ENCODE data around the gene C2orf42. TPM values are rescaled to one million over a fixed set of nuclear protein-coding genes. Genes with fewer than 3 reads are reported as not detected.

Gene C2orf42
- total and polyA plus RNA-seq, 10 of the 15 experiments (the other 5 are each of a cell fraction or from before 2014, with no cell fraction given): 5.5 to 19.8 (median 11.5) TPM

GRCh38 chr2:70190418-70191243 is at the start of gene C2orf42 (continued):
- TF ChIP-seq REST (IDR thresholded peaks at IDR 0.05; ENCODE audit: low read depth, low read length) (no peak), CBFB (IDR thresholded peaks at IDR 0.05; ENCODE audit: low read depth) (peak; percentile 92), MYB (IDR thresholded peaks at IDR 0.05; ENCODE audit: borderline replicate concordance, low read depth, low read length) (0 out of 2 replicates have a peak, but pooled peaks have one; percentile 23), SREBF1 (IDR thresholded peaks at IDR 0.05; ENCODE audit: low read length) (peak; percentile 47), ZBTB33 (IDR thresholded peaks at IDR 0.05) (no peak), IKZF1 (conservative IDR thresholded peaks at IDR 0.05) (peak; percentile 98), SRF (IDR thresholded peaks at IDR 0.05; ENCODE audit: low read depth in 2 of 2, low read length in 2 of 2) (0 out of 4 replicates have a peak, but pooled peaks of 1 of the 2 experiments have one; percentile 66), CREB1 (IDR thresholded peaks at IDR 0.05; ENCODE audit: low read depth) (peak; percentile 88), YY1 (IDR thresholded peaks at IDR 0.05; ENCODE audit: low read depth, low read length) (peak; percentile 20; the same call in 1 of the 2 replicates), IKZF2 (IDR thresholded peaks at IDR 0.05) (peak; percentile 72 to 74; a peak in 3 of 4 replicates), ETV6 (conservative IDR thresholded peaks at IDR 0.05 in 1 of 2, IDR thresholded peaks at IDR 0.05 in 1 of 2; ENCODE audit: borderline replicate concordance in 1 of 2, low read depth in 1 of 2) (peak in 1 of 2 experiments; percentile 83; a peak in 2 of 4 replicates), DPF2 (IDR thresholded peaks at IDR 0.05) (peak; percentile 84), ZNF274 (IDR thresholded peaks at IDR 0.05; ENCODE audit: insufficient read depth, insufficient read length) (no peak), ZZZ3 (IDR thresholded peaks at IDR 0.05; ENCODE audit: control insufficient read depth, insufficient read length, low read depth) (no peak), BHLHE40 (IDR thresholded peaks at IDR 0.05; ENCODE audit: borderline replicate concordance in 1 of 2, low read depth in 2 of 2, low read length in 1 of 2) (peak; percentile 48 to 59; a peak in 2 of 4 replicates), ZBTB40 (IDR thresholded peaks at IDR 0.05; ENCODE audit: borderline replicate concordance) (peak; percentile 92), SMC3 (IDR thresholded peaks at IDR 0.05; ENCODE audit: borderline replicate concordance, low read length) (0 out of 2 replicates have a peak, but pooled peaks have one; percentile 13), YBX1 (IDR thresholded peaks at IDR 0.05) (no peak)
